ENCODE data around the gene APLP2.

- TF ChIP-seq CTCF (IDR thresholded peaks at IDR 0.05; ENCODE audit: insufficient read depth, low read length, poor library complexity, severe bottlenecking), result no peak
- TF ChIP-seq EZH2phosphoT487 (conservative IDR thresholded peaks at IDR 0.05; ENCODE audit: low read length), result no peak
These were observed 93.0 kb downstream of the APLP2 start for GRCh38 chr11:130162733-130163132.
